ENCODE measurements around the gene TRIM24. TPM values are rescaled to one million over a fixed set of nuclear protein-coding genes. Genes with fewer than 3 reads are reported as not detected.

Gene TRIM24
- total RNA-seq, 1 donor from 2014 or later = 104 TPM

DNA sequence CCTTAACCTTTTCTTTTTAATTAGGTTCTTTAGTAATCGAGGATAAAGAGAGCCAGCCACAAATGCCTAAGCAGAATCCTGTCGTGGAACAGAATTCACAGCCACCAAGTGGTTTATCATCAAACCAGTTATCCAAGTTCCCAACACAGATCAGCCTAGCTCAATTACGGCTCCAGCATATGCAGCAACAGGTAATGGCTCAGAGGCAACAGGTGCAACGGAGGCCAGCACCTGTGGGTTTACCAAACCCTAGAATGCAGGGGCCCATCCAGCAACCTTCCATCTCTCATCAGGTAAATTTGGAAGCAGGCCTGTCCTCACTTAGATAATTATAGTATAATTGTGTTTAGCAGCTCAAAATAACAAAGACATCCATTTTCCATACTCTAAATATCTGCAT, 94.6 kb downstream of the TRIM24 start:
- H3K4me1 Mint-ChIP-seq (ENCODE audit: unreplicated experiment) = peaks cover under 1% of the 10 kb centered on the region
- H3K9me3 Mint-ChIP-seq (ENCODE audit: unreplicated experiment) = peaks cover 20% of the 10 kb centered on the region
- peaks cover 6% of the 10 kb centered on the region for H3K27me3 Mint-ChIP-seq (ENCODE audit: unreplicated experiment)
- no peak overlapping the region for H3K27ac Mint-ChIP-seq (ENCODE audit: unreplicated experiment)
- peaks cover 91% of the 10 kb centered on the region for H3K36me3 Mint-ChIP-seq (ENCODE audit: low read depth, unreplicated experiment)
- DNase-seq (ENCODE audit: low spot score) = no peak
- no peak overlapping the region for H3K4me3 Mint-ChIP-seq (ENCODE audit: unreplicated experiment)
- TF ChIP-seq, protein P1, sequence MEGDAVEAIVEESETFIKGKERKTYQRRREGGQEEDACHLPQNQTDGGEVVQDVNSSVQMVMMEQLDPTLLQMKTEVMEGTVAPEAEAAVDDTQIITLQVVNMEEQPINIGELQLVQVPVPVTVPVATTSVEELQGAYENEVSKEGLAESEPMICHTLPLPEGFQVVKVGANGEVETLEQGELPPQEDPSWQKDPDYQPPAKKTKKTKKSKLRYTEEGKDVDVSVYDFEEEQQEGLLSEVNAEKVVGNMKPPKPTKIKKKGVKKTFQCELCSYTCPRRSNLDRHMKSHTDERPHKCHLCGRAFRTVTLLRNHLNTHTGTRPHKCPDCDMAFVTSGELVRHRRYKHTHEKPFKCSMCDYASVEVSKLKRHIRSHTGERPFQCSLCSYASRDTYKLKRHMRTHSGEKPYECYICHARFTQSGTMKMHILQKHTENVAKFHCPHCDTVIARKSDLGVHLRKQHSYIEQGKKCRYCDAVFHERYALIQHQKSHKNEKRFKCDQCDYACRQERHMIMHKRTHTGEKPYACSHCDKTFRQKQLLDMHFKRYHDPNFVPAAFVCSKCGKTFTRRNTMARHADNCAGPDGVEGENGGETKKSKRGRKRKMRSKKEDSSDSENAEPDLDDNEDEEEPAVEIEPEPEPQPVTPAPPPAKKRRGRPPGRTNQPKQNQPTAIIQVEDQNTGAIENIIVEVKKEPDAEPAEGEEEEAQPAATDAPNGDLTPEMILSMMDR (IDR thresholded peaks at IDR 0.05; ENCODE audit: unreplicated experiment) = no peak

DNA sequence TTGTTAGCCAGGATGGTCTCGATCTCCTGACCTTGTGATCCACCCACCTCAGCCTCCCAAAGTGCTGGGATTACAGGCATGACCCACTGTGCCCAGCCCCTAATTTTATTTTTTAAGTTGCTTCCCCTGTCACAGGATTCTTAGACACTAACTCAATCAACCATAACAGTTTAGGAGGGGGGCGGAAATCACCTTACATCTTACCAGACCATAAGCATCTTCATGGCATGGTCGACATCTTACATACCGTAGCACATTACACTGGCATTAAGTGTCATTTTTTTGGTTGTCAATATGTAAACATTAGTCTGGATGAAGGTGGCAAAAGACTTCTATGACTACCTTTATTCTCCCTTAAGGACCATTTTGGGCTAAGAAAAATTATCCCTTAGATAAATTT, 95.6 kb downstream of the TRIM24 start:
- Mint-ChIP-seq H3K27ac (ENCODE audit: unreplicated experiment) (no peak overlapping the region), H3K4me1 (ENCODE audit: unreplicated experiment) (no peaks in the 10 kb centered on the region), H3K4me3 (ENCODE audit: unreplicated experiment) (peak overlapping the region; percentile 77), H3K9me3 (ENCODE audit: unreplicated experiment) (peaks cover 20% of the 10 kb centered on the region), H3K36me3 (ENCODE audit: low read depth, unreplicated experiment) (peaks cover 94% of the 10 kb centered on the region), H3K27me3 (ENCODE audit: unreplicated experiment) (peaks cover 4% of the 10 kb centered on the region)
- no peak for DNase-seq (ENCODE audit: low spot score)
- TF ChIP-seq, protein P1 (IDR thresholded peaks at IDR 0.05; ENCODE audit: unreplicated experiment) = no peak

DNA sequence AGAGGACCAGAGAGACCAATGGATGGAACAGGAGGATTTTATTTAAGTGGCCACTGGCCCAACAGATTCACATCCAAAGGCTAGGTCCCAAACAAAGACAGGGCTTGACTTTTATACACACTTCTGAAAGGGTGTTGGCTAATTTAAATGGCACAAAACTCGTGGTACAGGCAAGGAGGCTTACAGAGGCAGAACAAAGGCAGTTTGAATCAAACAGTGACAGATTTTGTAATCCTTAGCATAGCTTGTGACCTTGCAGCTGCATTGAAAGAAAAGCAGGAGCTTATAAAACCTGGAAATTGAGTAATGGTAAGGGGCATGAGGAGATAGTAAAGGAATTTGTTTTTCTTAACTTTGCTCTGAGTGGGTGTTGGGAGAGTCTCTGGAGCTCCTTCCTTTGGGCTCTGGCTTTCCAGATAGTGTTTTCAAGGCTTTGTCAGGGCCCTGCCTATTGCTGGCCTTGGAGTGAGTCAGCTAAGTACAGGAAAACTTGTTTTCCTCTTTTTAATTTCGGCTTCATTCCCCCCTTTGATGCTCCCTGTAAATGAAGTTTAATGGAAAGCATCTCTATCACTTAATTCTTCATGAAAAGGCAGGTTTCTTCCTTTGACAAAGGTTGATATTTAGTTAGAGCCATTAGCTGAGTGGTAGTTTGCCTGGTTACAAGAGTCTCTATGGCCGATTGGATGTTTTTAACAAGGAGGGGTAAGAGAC, 96.9 kb downstream of the TRIM24 start:
- no peak overlapping the region for H3K27ac Mint-ChIP-seq (ENCODE audit: unreplicated experiment)
- peak overlapping the region; percentile 76 for H3K4me3 Mint-ChIP-seq (ENCODE audit: unreplicated experiment)
- DNase-seq (ENCODE audit: low spot score) = no peak
- H3K4me1 Mint-ChIP-seq (ENCODE audit: unreplicated experiment) = no peaks in the 10 kb centered on the region
- H3K27me3 Mint-ChIP-seq (ENCODE audit: unreplicated experiment) = peaks cover 4% of the 10 kb centered on the region
- H3K9me3 Mint-ChIP-seq (ENCODE audit: unreplicated experiment) = peaks cover 20% of the 10 kb centered on the region
- H3K36me3 Mint-ChIP-seq (ENCODE audit: low read depth, unreplicated experiment) = peaks cover 94% of the 10 kb centered on the region
- TF ChIP-seq, protein P1 (IDR thresholded peaks at IDR 0.05; ENCODE audit: unreplicated experiment) = no peak

DNA sequence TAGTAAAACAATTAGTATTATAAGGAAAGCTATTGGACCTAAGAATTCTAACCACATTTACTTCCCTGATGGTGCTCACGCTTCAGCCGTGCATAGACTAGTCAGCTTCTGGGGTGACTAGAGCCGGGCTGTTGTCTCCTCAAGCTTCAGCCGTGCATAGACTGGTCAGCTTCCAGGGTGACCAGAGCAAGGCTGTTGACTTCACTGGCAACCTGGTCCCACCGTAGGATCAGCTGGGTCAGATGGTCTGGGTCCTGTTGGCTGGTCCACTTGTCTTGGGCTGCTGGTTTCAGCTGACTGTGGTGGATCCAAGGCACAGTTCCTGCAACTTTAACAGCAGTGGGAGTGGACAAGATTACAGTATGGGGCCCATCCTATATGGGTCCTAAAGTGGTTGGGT, 99.4 kb downstream of the TRIM24 start:
- Mint-ChIP-seq H3K9me3 (ENCODE audit: unreplicated experiment) (peaks cover 20% of the 10 kb centered on the region), H3K4me3 (ENCODE audit: unreplicated experiment) (no peak overlapping the region), H3K36me3 (ENCODE audit: low read depth, unreplicated experiment) (peaks cover 95% of the 10 kb centered on the region), H3K27me3 (ENCODE audit: unreplicated experiment) (peaks cover 5% of the 10 kb centered on the region), H3K27ac (ENCODE audit: unreplicated experiment) (no peak overlapping the region), H3K4me1 (ENCODE audit: unreplicated experiment) (no peaks in the 10 kb centered on the region)
- TF ChIP-seq, protein P1 (IDR thresholded peaks at IDR 0.05; ENCODE audit: unreplicated experiment) = no peak
- no peak for DNase-seq (ENCODE audit: low spot score)

DNA sequence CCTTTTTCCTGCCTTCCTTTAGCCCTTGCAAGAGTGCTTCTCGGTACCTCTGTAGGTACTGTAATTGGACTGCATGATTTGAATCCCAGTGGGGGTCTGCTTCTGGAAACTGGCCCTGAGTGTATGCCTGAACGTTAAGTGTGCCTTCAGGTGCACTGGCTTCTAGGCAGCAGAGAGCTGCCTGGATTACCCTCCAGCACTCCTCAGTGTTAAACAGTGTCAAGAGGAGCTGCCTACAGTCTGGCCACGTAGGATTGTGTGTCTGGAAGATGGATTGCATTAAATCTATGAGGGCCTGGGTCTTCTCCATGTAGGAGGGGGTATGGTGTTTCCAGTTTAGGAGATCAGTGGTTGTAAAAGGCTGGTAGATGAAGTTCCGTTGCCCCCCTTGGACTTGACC, 103.7 kb downstream of the TRIM24 start:
- Mint-ChIP-seq H3K4me3 (ENCODE audit: unreplicated experiment) (peak overlapping the region; percentile 43), H3K27me3 (ENCODE audit: unreplicated experiment) (peaks cover 14% of the 10 kb centered on the region), H3K9me3 (ENCODE audit: unreplicated experiment) (peaks cover 14% of the 10 kb centered on the region), H3K4me1 (ENCODE audit: unreplicated experiment) (no peaks in the 10 kb centered on the region), H3K36me3 (ENCODE audit: low read depth, unreplicated experiment) (peaks cover 83% of the 10 kb centered on the region), H3K27ac (ENCODE audit: unreplicated experiment) (no peak overlapping the region)
- TF ChIP-seq, protein P1 (IDR thresholded peaks at IDR 0.05; ENCODE audit: unreplicated experiment) = no peak
- no peak for DNase-seq (ENCODE audit: low spot score)
